Hematopoietic multipotent progenitor cell treated with erythropoietin and hydrocortisone succinate and interleukin-3 and kit ligand, for 6 days (in vitro differentiated cells): Measurements from ENCODE around the gene MRPL23.

Experiments used
- DNase-seq: peaks from one replicate; pipeline ENCODE4 v3.0.0-alpha.2; 2015

Gene MRPL23

GRCh38 chr11:1998290-1998689 lies 51.2 kb downstream of the MRPL23 start:
- DNase-seq, result no peak

GRCh38 chr11:1998861-1999260 lies 51.7 kb downstream of the MRPL23 start:
- DNase-seq, result no peak

GRCh38 chr11:2002042-2002776 lies 55.1 kb downstream of the MRPL23 start:
- no peak for DNase-seq

- no peak for DNase-seq
Observed at GRCh38 chr11:2002807-2003206, 55.7 kb downstream of the MRPL23 start.

GRCh38 chr11:2004466-2004865 lies 57.3 kb downstream of the MRPL23 start:
- no peak for DNase-seq
